Left lung (tissue), 10 donors: ENCODE results near the gene SERINC2. TPM values are rescaled to one million over a fixed set of nuclear protein-coding genes. Genes with fewer than 3 reads are reported as not detected.

Experiments
- ATAC-seq: fragments of 200-7000 bp; cut with Tn5 transposase; one replicate; pipeline ENCODE4 v1.9.1; 2020; ENCODE audit warnings: moderate library complexity
- DNase-seq, 4 donors: peaks; one replicate each; pipeline ENCODE4 v3.0.0-alpha.2; 2013 to 2020
- H3K27ac ChIP-seq, 2 donors: fragments of 200-600 bp; sonication (generic) in 1 of 2; one replicate each; pipeline versions ENCODE4 v1.5.0 to v1.8.0; 2020 to 2021
- H3K27me3 ChIP-seq, 2 donors: fragments of 200-600 bp; sonication (generic) in 1 of 2; one replicate each; pipeline versions ENCODE4 v1.5.0 to v1.8.0; 2020 to 2021
- H3K36me3 ChIP-seq, 2 donors: fragments of 200-600 bp; sonication (generic) in 1 of 2; one replicate each; pipeline versions ENCODE4 v1.5.0 to v1.8.0; 2020 to 2021
- H3K4me1 ChIP-seq, 2 donors: fragments of 200-600 bp; one replicate each; pipeline ENCODE4 v1.8.0; 2021
- H3K4me3 ChIP-seq, 2 donors: fragments of 200-600 bp; sonication (generic) in 1 of 2; one replicate each; pipeline versions ENCODE4 v1.5.0 to v1.8.0; 2020 to 2021; ENCODE audit warnings: mild to moderate bottlenecking in 1 of 2
- H3K9me3 ChIP-seq, 2 donors: fragments of 200-600 bp; sonication (generic) in 1 of 2; one replicate each; pipeline versions ENCODE4 v1.5.0 to v1.8.0; 2020 to 2021
- CTCF ChIP-seq, 2 donors: fragments of 200-600 bp; sonication (generic) in 1 of 2; IDR thresholded peaks; one replicate each; pipeline versions ENCODE4 v1.5.0 to v1.8.0; 2021; ENCODE audit warnings: antibody characterized with exemption in 2 of 2
- intact Hi-C, 2 donors: fragments of 100-400 bp; cut with DNase I; formaldehyde crosslinking; loops; one replicate each; pipeline versions ENCODE4 v1.11.2 to v1.14.2; 2022
- polyA plus RNA-seq, 6 donors: library from polyadenylated mRNA; unstranded; fragments of 120-200 nt; gene quantifications; one replicate each; pipeline ENCODE4 v1.2.1, GENCODE V29; 2013; ENCODE audit not compliant: insufficient read length in 6 of 6
- total RNA-seq, 2 donors: library from RNA; stranded (reverse); fragmentation: NEBNext Ultra II Directional; extraction: Animal tissue kit (Norgen Biotek cat#: 25700); gene quantifications; one replicate each; pipeline ENCODE4 v1.2.1, GENCODE V29; 2021
- donor health status: DM: no; HTN: yes; CAD: no.
- donor health status: DM: no; HTN: no; CAD: no.

Gene SERINC2
- total and polyA plus RNA-seq, 8 donors, result 10.4 to 126 (median 14.2) TPM

GRCh38 chr1:31420716-31421115, 7.7 kb downstream of the SERINC2 start:
- TF ChIP-seq CTCF (IDR thresholded peaks at IDR 0.05), result no peak
- no peaks in the 10 kb centered on the region for H3K36me3 ChIP-seq
- peaks cover 0 to 9% of the 10 kb centered on the region in 2 donors for H3K27me3 ChIP-seq
- H3K27ac ChIP-seq, result no peak overlapping the region
- H3K9me3 ChIP-seq, result no peaks in the 10 kb centered on the region
- H3K4me3 ChIP-seq, result no peak overlapping the region
- DNase-seq, result no peak
- intact Hi-C loops, result loop anchor here in 1 of 2 donors (10.0 kb wide), 1 partner anchor 236 kb away; no protein-coding TSS in a partner anchor
- no peak for ATAC-seq
- H3K4me1 ChIP-seq, result peaks cover 9 to 19% of the 10 kb centered on the region in 2 donors

DNA sequence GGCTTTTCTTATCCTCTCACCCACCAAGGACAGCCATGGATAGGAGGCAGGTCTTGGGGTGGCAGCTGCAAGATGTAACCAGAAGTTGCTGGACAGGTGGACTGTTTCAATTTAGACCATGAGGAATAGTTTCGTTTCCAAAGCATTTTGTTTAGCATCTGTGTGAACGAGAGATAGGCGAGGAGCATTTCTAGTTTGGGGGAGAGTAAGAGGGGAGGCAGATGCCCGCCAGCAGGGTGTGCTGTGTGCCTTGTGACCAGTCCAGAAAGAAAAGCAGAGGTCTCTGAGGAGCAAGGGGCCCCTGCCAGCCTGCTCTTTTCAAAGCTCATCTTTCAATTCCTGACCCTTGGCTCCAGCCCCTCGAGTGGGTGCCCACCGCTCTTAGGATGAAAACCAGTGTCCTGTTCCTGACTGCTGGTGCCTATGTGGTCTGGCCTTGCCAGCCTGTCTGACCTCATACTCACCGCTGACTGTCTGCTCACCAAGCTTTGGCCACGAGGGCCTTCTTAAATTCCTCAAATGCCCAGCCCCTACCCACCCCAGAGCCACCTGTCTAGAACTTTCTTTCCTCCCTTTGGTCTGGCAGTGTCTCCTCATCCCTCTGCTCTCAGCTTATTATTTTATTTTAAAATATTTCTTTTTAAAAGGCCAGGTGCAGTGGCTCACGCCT, 8.5 kb downstream of the SERINC2 start:
- DNase-seq, result no peak
- intact Hi-C loops, result loop anchor here in 1 of 2 donors (10.0 kb wide), 1 partner anchor 237 kb away; no protein-coding TSS in a partner anchor

DNA sequence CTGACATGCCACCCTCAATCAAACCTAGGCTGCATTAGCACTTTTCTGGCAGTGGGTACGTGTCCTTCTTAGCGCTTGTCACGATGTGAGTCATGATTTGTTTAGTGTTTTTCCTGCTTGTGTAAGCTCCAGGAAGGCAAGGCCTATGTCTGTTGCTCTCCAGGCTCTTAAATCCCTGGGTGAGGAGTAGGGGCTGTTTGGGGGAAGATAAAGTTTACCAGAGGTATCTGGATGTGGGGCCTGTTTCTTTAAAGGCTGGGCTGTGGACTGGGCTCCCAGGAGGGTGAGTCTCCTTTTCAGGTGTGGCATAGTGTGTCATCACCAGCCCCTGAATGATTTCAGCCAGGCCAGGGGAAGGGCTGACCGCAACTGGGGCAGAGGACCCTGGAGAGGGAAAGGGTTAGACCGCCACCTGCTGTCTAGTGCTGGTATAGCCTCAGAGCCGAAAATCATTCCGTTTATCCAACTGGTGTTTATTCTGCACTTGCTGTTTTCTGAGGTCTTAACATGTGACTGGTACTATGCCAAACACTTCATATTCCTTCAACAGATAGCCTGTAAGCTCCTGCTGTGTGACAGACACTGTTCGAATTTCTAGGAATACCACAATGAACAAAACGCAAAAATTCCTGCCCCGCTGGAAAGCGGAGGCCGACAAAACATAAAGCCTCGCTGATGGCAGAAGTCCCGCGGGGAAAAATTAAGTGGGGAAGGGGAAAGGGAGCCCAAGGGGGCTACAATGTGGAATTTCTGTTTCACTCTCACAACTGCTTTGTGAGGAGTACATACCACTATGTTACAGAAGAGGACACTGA, 9.7 kb downstream of the SERINC2 start:
- no peaks in the 10 kb centered on the region for H3K9me3 ChIP-seq
- peaks cover 0 to 9% of the 10 kb centered on the region in 2 donors for H3K27me3 ChIP-seq
- TF ChIP-seq CTCF (IDR thresholded peaks at IDR 0.05), result peak; percentile 87 to 96
- H3K4me1 ChIP-seq, result peaks cover 9 to 13% of the 10 kb centered on the region in 2 donors
- intact Hi-C loops, result loop anchor here in 1 of 2 donors (10.0 kb wide), 1 partner anchor 238 kb away; no protein-coding TSS in a partner anchor
- DNase-seq (peak in 3 of 4 donors; percentile 50 to 73 (median 69)), ATAC-seq (peak; percentile 97)
- peak overlapping the region in 1 of 2 donors; percentile 18 for H3K27ac ChIP-seq
- no peaks in the 10 kb centered on the region for H3K36me3 ChIP-seq
- no peak overlapping the region for H3K4me3 ChIP-seq

More for the DNA sequence above, 8.5 kb downstream of the SERINC2 start:
- Histone ChIP-seq H3K36me3 (no peaks in the 10 kb centered on the region), H3K4me1 (peaks cover 9 to 13% of the 10 kb centered on the region in 2 donors), H3K4me3 (no peak overlapping the region), H3K27me3 (peaks cover 0 to 9% of the 10 kb centered on the region in 2 donors), H3K27ac (no peak overlapping the region), H3K9me3 (no peaks in the 10 kb centered on the region)
- TF ChIP-seq CTCF (IDR thresholded peaks at IDR 0.05), result no peak
- no peak for ATAC-seq

GRCh38 chr1:31423418-31423947, 10.5 kb downstream of the SERINC2 start:
- Histone ChIP-seq H3K4me3 (no peak overlapping the region), H3K27me3 (peaks cover 0 to 9% of the 10 kb centered on the region in 2 donors), H3K27ac (no peak overlapping the region), H3K4me1 (peaks cover 9 to 13% of the 10 kb centered on the region in 2 donors), H3K9me3 (no peaks in the 10 kb centered on the region), H3K36me3 (no peaks in the 10 kb centered on the region)
- DNase-seq (no peak), ATAC-seq (no peak)
- no peak for TF ChIP-seq CTCF (IDR thresholded peaks at IDR 0.05)
- intact Hi-C loops, result loop anchor here in 1 of 2 donors (10.0 kb wide), 1 partner anchor 239 kb away; no protein-coding TSS in a partner anchor
